Vagina (tissue), 2 donors: ENCODE data around the gene DENND1A.

Source experiments
- POLR2A ChIP-seq, 2 donors: fragments of 450-650 bp; IDR thresholded peaks; one replicate each; pipeline ENCODE4 v1.6.1; 2017; ENCODE audit warnings: antibody characterized with exemption in 2 of 2, mild to moderate bottlenecking in 2 of 2, moderate library complexity in 2 of 2
- POLR2AphosphoS5 ChIP-seq, 2 donors: sonication (generic); formaldehyde crosslinking; IDR thresholded peaks; one replicate each; pipeline ENCODE4 v1.9.0; 2017; ENCODE audit warnings: antibody characterized with exemption in 2 of 2, mild to moderate bottlenecking in 2 of 2, low read depth in 1 of 2; ENCODE audit not compliant: insufficient read depth in 1 of 2
- TF ChIP-seq, protein P1 (sequence below), 3 experiments: fragments of 450-650 bp in 2 of 3; fragments of 200-600 bp in 1 of 3; sonication (generic) in 1 of 3; IDR thresholded peaks; one replicate each; pipeline ENCODE4 v1.5.1; 2017 to 2019; ENCODE audit warnings: antibody characterized with exemption in 3 of 3, mild to moderate bottlenecking in 2 of 3, moderate library complexity in 2 of 3

GRCh38 chr9:123678038-123678877 lies 251.7 kb downstream of the DENND1A start:
- TF ChIP-seq, protein P1, sequence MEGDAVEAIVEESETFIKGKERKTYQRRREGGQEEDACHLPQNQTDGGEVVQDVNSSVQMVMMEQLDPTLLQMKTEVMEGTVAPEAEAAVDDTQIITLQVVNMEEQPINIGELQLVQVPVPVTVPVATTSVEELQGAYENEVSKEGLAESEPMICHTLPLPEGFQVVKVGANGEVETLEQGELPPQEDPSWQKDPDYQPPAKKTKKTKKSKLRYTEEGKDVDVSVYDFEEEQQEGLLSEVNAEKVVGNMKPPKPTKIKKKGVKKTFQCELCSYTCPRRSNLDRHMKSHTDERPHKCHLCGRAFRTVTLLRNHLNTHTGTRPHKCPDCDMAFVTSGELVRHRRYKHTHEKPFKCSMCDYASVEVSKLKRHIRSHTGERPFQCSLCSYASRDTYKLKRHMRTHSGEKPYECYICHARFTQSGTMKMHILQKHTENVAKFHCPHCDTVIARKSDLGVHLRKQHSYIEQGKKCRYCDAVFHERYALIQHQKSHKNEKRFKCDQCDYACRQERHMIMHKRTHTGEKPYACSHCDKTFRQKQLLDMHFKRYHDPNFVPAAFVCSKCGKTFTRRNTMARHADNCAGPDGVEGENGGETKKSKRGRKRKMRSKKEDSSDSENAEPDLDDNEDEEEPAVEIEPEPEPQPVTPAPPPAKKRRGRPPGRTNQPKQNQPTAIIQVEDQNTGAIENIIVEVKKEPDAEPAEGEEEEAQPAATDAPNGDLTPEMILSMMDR (IDR thresholded peaks at IDR 0.05): no peak
- TF ChIP-seq POLR2A (IDR thresholded peaks at IDR 0.05) (no peak), POLR2AphosphoS5 (IDR thresholded peaks at IDR 0.05; ENCODE audit: insufficient read depth in 1 of 2, low read depth in 1 of 2) (no peak)
